Activated CD8-positive, alpha-beta T cell treated with anti-CD3 and anti-CD28 coated beads, Interleukin-2, amount 10 ng/mL, durations not matched to agents 7 days and 5 days (primary cell): ENCODE data around the gene GCM1. TPM values are rescaled to one million over a fixed set of nuclear protein-coding genes. Genes with fewer than 3 reads are reported as not detected.

Source experiments
- ATAC-seq: fragments of 150-1000 bp; cut with Tn5 transposase; one replicate; pipeline ENCODE4 v1.10.0; 2021; ENCODE audit warnings: moderate library complexity
- CTCF ChIA-PET: fragments of 350-600 bp; sonication (Branson Sonifier 250); formaldehyde crosslinking; loops from one replicate; lab custom pipeline; 2021; ENCODE audit warnings: antibody characterized with exemption; lab: Charles Lee
- POLR2A ChIA-PET: fragments of 350-600 bp; sonication (Branson Sonifier 250); formaldehyde crosslinking; loops from one replicate; lab custom pipeline; 2021; ENCODE audit warnings: antibody characterized with exemption; lab: Charles Lee
- DNase-seq: peaks from one replicate; pipeline ENCODE4 v3.0.0-alpha.2; 2020
- H3K27ac Mint-ChIP-seq: one replicate; pipeline ENCODE4 v1.8.0; 2021; ENCODE audit warnings: mild to moderate bottlenecking, mixed read lengths
- H3K27me3 Mint-ChIP-seq: one replicate; pipeline ENCODE4 v1.8.0; 2021; ENCODE audit warnings: low read depth, mixed read lengths
- H3K36me3 Mint-ChIP-seq: one replicate; pipeline ENCODE4 v1.8.0; 2021; ENCODE audit warnings: low read depth, mixed read lengths
- H3K4me1 Mint-ChIP-seq: one replicate; pipeline ENCODE4 v1.8.0; 2021; ENCODE audit warnings: low read depth, mixed read lengths
- H3K4me3 Mint-ChIP-seq: one replicate; pipeline ENCODE4 v1.8.0; 2021; ENCODE audit warnings: mild to moderate bottlenecking, mixed read lengths
- H3K9me3 Mint-ChIP-seq: one replicate; pipeline ENCODE4 v1.8.0; 2022; ENCODE audit warnings: mixed read lengths; ENCODE audit not compliant: insufficient read depth
- total RNA-seq, 2 experiments: library from RNA; stranded (reverse); gene quantifications; one replicate each; pipeline ENCODE4 v1.2.3, GENCODE V29; 2021

Gene GCM1
- total RNA-seq, 2 experiments from 2014 or later: not detected

- ChIA-PET CTCF (interaction anchor here (0.8 to 1.2 kb wide), 5 partner anchors 10 to 577 kb away, joined by 3 to 5 read pairs (median 3); no protein-coding TSS in a partner anchor), POLR2A (no interaction called here)
- no peaks in the 10 kb centered on the region for H3K36me3 Mint-ChIP-seq
- no peaks in the 10 kb centered on the region for H3K4me1 Mint-ChIP-seq
- DNase-seq (no peak), ATAC-seq (no peak)
- no peaks in the 10 kb centered on the region for H3K9me3 Mint-ChIP-seq
- H3K27me3 Mint-ChIP-seq: peaks cover 9% of the 10 kb centered on the region
- no peak overlapping the region for H3K4me3 Mint-ChIP-seq
- no peak overlapping the region for H3K27ac Mint-ChIP-seq
These were observed 3.0 kb upstream of the GCM1 start for GRCh38 chr6:53151676-53152075.

- POLR2A ChIA-PET: no interaction called here
- Mint-ChIP-seq H3K27me3 (peaks cover 9% of the 10 kb centered on the region), H3K9me3 (no peaks in the 10 kb centered on the region), H3K4me3 (no peak overlapping the region), H3K4me1 (no peaks in the 10 kb centered on the region), H3K27ac (no peak overlapping the region), H3K36me3 (no peaks in the 10 kb centered on the region)
- ATAC-seq (no peak), DNase-seq (no peak)
- CTCF ChIA-PET: no interaction called here
These were observed 3.8 kb downstream of the GCM1 start for GRCh38 chr6:53144802-53145201.

GRCh38 chr6:53143710-53144109 lies 4.9 kb downstream of the GCM1 start:
- no peak overlapping the region for H3K27ac Mint-ChIP-seq
- H3K27me3 Mint-ChIP-seq: peaks cover 10% of the 10 kb centered on the region
- DNase-seq (no peak), ATAC-seq (no peak)
- no peaks in the 10 kb centered on the region for H3K36me3 Mint-ChIP-seq
- ChIA-PET POLR2A (no interaction called here), CTCF (no interaction called here)
- H3K4me1 Mint-ChIP-seq: no peaks in the 10 kb centered on the region
- H3K4me3 Mint-ChIP-seq: no peak overlapping the region
- no peaks in the 10 kb centered on the region for H3K9me3 Mint-ChIP-seq

- ChIA-PET CTCF (no interaction called here), POLR2A (no interaction called here)
- H3K27me3 Mint-ChIP-seq: peaks cover 7% of the 10 kb centered on the region
These were observed 5.8 kb downstream of the GCM1 start for GRCh38 chr6:53142810-53143209.

GRCh38 chr6:53139841-53140413 lies 8.7 kb downstream of the GCM1 start:
- DNase-seq: no peak
- H3K36me3 Mint-ChIP-seq: no peaks in the 10 kb centered on the region
- no peaks in the 10 kb centered on the region for H3K4me1 Mint-ChIP-seq
- peaks cover 9% of the 10 kb centered on the region for H3K27me3 Mint-ChIP-seq
- H3K27ac Mint-ChIP-seq: no peak overlapping the region
- no peak overlapping the region for H3K4me3 Mint-ChIP-seq
- ChIA-PET POLR2A (no interaction called here), CTCF (interaction anchor here (1.3 kb wide), 1 partner anchor 12 kb away, joined by 3 read pairs; no protein-coding TSS in a partner anchor)
- no peaks in the 10 kb centered on the region for H3K9me3 Mint-ChIP-seq
- ATAC-seq: no peak

More at GRCh38 chr6:53142810-53143209, 5.8 kb downstream of the GCM1 start:
- H3K4me3 Mint-ChIP-seq: no peak overlapping the region
- ATAC-seq: no peak
- H3K27ac Mint-ChIP-seq: no peak overlapping the region
- DNase-seq: no peak
- H3K4me1 Mint-ChIP-seq: no peaks in the 10 kb centered on the region
- H3K9me3 Mint-ChIP-seq: no peaks in the 10 kb centered on the region
- no peaks in the 10 kb centered on the region for H3K36me3 Mint-ChIP-seq

- no peak overlapping the region for H3K4me3 Mint-ChIP-seq
- no peak overlapping the region for H3K27ac Mint-ChIP-seq
- DNase-seq (no peak), ATAC-seq (no peak)
- CTCF ChIA-PET: no interaction called here
- no peaks in the 10 kb centered on the region for H3K4me1 Mint-ChIP-seq
- POLR2A ChIA-PET: no interaction called here
- H3K9me3 Mint-ChIP-seq: no peaks in the 10 kb centered on the region
- peaks cover 6% of the 10 kb centered on the region for H3K27me3 Mint-ChIP-seq
- no peaks in the 10 kb centered on the region for H3K36me3 Mint-ChIP-seq
These were observed 12.5 kb downstream of the GCM1 start for GRCh38 chr6:53136000-53136609.

- H3K27me3 Mint-ChIP-seq: peaks cover 3% of the 10 kb centered on the region
- ChIA-PET POLR2A (no interaction called here), CTCF (no interaction called here)
- no peaks in the 10 kb centered on the region for H3K36me3 Mint-ChIP-seq
- no peaks in the 10 kb centered on the region for H3K9me3 Mint-ChIP-seq
- no peak overlapping the region for H3K4me3 Mint-ChIP-seq
- H3K4me1 Mint-ChIP-seq: no peaks in the 10 kb centered on the region
- no peak for DNase-seq
- H3K27ac Mint-ChIP-seq: no peak overlapping the region
- ATAC-seq: no peak
These were observed 13.9 kb downstream of the GCM1 start for GRCh38 chr6:53134601-53135235.

- ATAC-seq (no peak), DNase-seq (no peak)
- H3K4me3 Mint-ChIP-seq: no peak overlapping the region
- H3K4me1 Mint-ChIP-seq: no peaks in the 10 kb centered on the region
- H3K9me3 Mint-ChIP-seq: no peaks in the 10 kb centered on the region
- peaks cover 6% of the 10 kb centered on the region for H3K27me3 Mint-ChIP-seq
- CTCF ChIA-PET: no interaction called here
- no peaks in the 10 kb centered on the region for H3K36me3 Mint-ChIP-seq
- no peak overlapping the region for H3K27ac Mint-ChIP-seq
- POLR2A ChIA-PET: no interaction called here
These were observed 14.7 kb downstream of the GCM1 start for GRCh38 chr6:53133961-53134360.

- Mint-ChIP-seq H3K36me3 (no peaks in the 10 kb centered on the region), H3K27ac (no peak overlapping the region), H3K4me3 (no peak overlapping the region), H3K4me1 (no peaks in the 10 kb centered on the region), H3K9me3 (no peaks in the 10 kb centered on the region), H3K27me3 (peaks cover 20% of the 10 kb centered on the region)
- ChIA-PET CTCF (no interaction called here), POLR2A (no interaction called here)
- DNase-seq (no peak), ATAC-seq (no peak)
These were observed 17.9 kb downstream of the GCM1 start for GRCh38 chr6:53130569-53131290.

GRCh38 chr6:53128842-53129241 lies 19.8 kb downstream of the GCM1 start:
- Mint-ChIP-seq H3K27ac (no peak overlapping the region), H3K27me3 (peaks cover 20% of the 10 kb centered on the region), H3K4me1 (no peaks in the 10 kb centered on the region), H3K9me3 (no peaks in the 10 kb centered on the region), H3K4me3 (no peak overlapping the region), H3K36me3 (no peaks in the 10 kb centered on the region)
- ATAC-seq: no peak
- CTCF ChIA-PET: interaction anchor here (0.5 to 0.6 kb wide), 2 partner anchors 81 to 170 kb away, joined by 3 read pairs; no protein-coding TSS in a partner anchor
- POLR2A ChIA-PET: no interaction called here
- no peak for DNase-seq

GRCh38 chr6:53125276-53125675 lies 23.4 kb downstream of the GCM1 start:
- Mint-ChIP-seq H3K4me1 (no peaks in the 10 kb centered on the region), H3K27me3 (peaks cover 25% of the 10 kb centered on the region), H3K4me3 (no peak overlapping the region), H3K9me3 (no peaks in the 10 kb centered on the region), H3K36me3 (no peaks in the 10 kb centered on the region), H3K27ac (no peak overlapping the region)
- ChIA-PET POLR2A (no interaction called here), CTCF (interaction anchor here (1.3 to 1.5 kb wide), 2 partner anchors 13 to 27 kb away, joined by 3 to 4 read pairs; no protein-coding TSS in a partner anchor)
- ATAC-seq (no peak), DNase-seq (no peak)
